ENCODE data around the gene HTN1. TPM values are rescaled to one million over a fixed set of nuclear protein-coding genes. Genes with fewer than 3 reads are reported as not detected.

The HTN1 gene
- total and polyA plus RNA-seq, 9 of the 15 experiments (the other 6 are each of a cell fraction or from before 2014, with no cell fraction given) = not detected

- H3K9ac ChIP-seq (ENCODE audit: insufficient read depth in 1 of 2, low read depth in 2 of 2, low read length in 2 of 2) = no peak overlapping the region
- no peaks in the 10 kb centered on the region for H3K9me1 ChIP-seq (ENCODE audit: control insufficient read depth, insufficient read depth, low read length)
- CTCF ChIA-PET (ENCODE audit: low intra/inter-chr PET ratio) = no interaction called here
- DNase-seq (ENCODE audit: extremely low read depth in 1 of 4, low spot score in 3 of 4) (no peak), ATAC-seq (no peak), FAIRE-seq (no peak)
- H3K36me3 ChIP-seq (ENCODE audit: control insufficient read depth, insufficient read depth, low read length) = no peaks in the 10 kb centered on the region
- H3K27me3 ChIP-seq (ENCODE audit: control insufficient read depth in 2 of 2, insufficient read depth in 2 of 2, low read length in 2 of 2) = no peaks in the 10 kb centered on the region
- H3K4me2 ChIP-seq (ENCODE audit: insufficient read depth, low read length) = no peak overlapping the region
- TF ChIP-seq ZNF696 (CRISPR knock-in tag; conservative IDR thresholded peaks at IDR 0.05) (no peak), CHD7 (IDR thresholded peaks at IDR 0.05; ENCODE audit: low read depth, low read length) (no peak), FOSL1 (tag; conservative IDR thresholded peaks at IDR 0.05) (no peak), RBFOX2 (IDR thresholded peaks at IDR 0.05; ENCODE audit: low read depth, low read length) (no peak), ETS2 (tag; IDR thresholded peaks at IDR 0.05; ENCODE audit: borderline replicate concordance, poor library complexity, severe bottlenecking) (no peak), CEBPG (CRISPR knock-in tag; IDR thresholded peaks at IDR 0.05) (no peak), CEBPG (tag; conservative IDR thresholded peaks at IDR 0.05 in 1 of 2, IDR thresholded peaks at IDR 0.05 in 1 of 2) (no peak), ETV1 (tag; conservative IDR thresholded peaks at IDR 0.05; ENCODE audit: low read depth) (no peak), ZNF174 (CRISPR knock-in tag; IDR thresholded peaks at IDR 0.05) (no peak), CBX1 (IDR thresholded peaks at IDR 0.05; ENCODE audit: low read depth) (no peak), ZNF316 (IDR thresholded peaks at IDR 0.05) (no peak), PTRF (tag; IDR thresholded peaks at IDR 0.05) (no peak)
- no peaks in the 10 kb centered on the region for H3K4me1 ChIP-seq (replicated peaks in 1 of 2; ENCODE audit: control insufficient read depth in 2 of 2, insufficient read depth in 2 of 2, low read length in 2 of 2)
- in situ Hi-C loops (cut with MboI) = no loop called here
- no peak overlapping the region for H2AFZ ChIP-seq (ENCODE audit: low read depth, low read length)
- POLR2A ChIA-PET = no interaction called here
- intact Hi-C loops (cut with micrococcal nuclease) = no loop called here
- 0% methylated on average over 3 of the region's 3 CpGs for WGBS (ENCODE audit: insufficient coverage, low coverage, missing lambda C conversion rate)
- H3K9me3 ChIP-seq (replicated peaks; ENCODE audit: control insufficient read depth, insufficient read depth, low read depth, low read length) = no peaks in the 10 kb centered on the region
- no TSS peak for BruUV-seq (replicated peaks)
- no peaks in the 10 kb centered on the region for H4K20me1 ChIP-seq (replicated peaks; ENCODE audit: control insufficient read depth, insufficient read depth, low read length)
- H3K79me2 ChIP-seq (ENCODE audit: control insufficient read depth, insufficient read depth, low read length) = no peaks in the 10 kb centered on the region
- no peak overlapping the region for H3K4me3 ChIP-seq
- H3K27ac ChIP-seq (ENCODE audit: extremely low read depth, low read depth, low read length) = no peak overlapping the region
Measured at GRCh38 chr4:70008771-70009170, 41.5 kb upstream of the HTN1 start.

Measured in K562 (cell line).